GM19372 (cell line): ENCODE data around the gene TAOK3.
"Not testable (repeated sequence)": the region's sequence is repeated elsewhere in the genome, so short reads cannot be mapped to it uniquely, and the experiment has no call there.

Experiments used
- ATAC-seq: cut with Tn5 transposase; IDR thresholded peaks from one replicate; pipeline ENCODE4 v1.9.1; 2021; ENCODE audit warnings: mild to moderate bottlenecking, low read depth, moderate library complexity; ENCODE audit not compliant: unreplicated experiment

The TAOK3 gene

DNA sequence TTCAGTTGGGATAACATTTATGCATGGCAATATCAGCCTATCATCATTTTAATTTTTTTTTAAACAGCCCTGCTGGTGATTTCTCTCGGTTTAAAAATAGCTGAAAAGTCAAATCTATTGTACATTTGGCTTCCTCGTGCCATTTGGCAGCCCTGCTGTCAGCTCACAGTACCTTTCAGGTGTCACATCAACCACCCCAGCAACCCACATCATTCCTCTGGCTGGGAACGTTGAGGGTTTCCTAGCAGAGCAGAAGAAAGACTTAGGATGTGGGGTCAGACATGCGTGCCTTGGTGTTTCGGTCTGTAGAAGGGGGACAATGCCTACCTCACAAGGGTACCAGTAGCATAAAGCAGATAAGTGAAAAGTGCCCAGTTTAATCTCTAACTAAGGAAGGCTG is 221.0 kb downstream of the TAOK3 start:
- ATAC-seq: no peak

DNA sequence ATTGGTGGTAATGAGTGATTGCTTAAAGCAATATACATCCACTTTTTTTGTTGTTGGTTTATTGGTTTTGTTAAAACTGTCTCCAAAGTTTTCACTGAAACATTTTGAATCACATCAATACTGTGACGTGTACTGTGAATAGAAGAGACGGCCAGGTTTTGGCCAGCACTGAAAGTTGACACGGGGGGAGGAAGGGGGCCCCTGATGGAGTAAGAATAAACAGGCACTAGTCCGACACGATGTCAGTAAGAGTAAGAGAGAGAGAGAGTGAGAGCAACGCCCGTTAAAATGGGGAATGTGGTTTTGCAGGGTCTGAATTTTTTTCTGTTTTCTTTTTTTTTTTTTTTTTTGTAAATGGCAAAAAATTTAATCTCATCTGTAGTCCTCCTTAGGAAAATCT is 222.1 kb downstream of the TAOK3 start:
- no peak for ATAC-seq

DNA sequence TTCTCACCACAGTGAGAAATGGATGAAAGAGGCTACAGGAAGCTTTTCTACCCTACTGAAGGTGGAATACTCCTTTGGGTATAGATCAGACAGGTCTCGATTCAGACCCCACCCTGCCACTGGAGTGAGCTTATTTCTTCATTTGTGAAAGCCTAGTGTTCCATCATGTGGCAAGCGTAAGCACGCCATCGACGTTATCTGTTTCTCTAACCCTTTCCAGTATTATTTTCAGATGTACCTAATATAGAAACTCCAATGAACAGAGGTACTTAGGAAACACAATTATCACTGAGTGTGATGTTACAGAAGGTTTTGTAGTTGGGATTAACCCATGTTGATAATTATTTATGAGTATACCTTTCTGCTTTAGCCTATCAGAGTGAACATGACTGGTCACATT is 224.4 kb downstream of the TAOK3 start:
- ATAC-seq: no peak

GRCh38 chr12:118145798-118146156 is 226.9 kb downstream of the TAOK3 start:
- ATAC-seq: no peak

DNA sequence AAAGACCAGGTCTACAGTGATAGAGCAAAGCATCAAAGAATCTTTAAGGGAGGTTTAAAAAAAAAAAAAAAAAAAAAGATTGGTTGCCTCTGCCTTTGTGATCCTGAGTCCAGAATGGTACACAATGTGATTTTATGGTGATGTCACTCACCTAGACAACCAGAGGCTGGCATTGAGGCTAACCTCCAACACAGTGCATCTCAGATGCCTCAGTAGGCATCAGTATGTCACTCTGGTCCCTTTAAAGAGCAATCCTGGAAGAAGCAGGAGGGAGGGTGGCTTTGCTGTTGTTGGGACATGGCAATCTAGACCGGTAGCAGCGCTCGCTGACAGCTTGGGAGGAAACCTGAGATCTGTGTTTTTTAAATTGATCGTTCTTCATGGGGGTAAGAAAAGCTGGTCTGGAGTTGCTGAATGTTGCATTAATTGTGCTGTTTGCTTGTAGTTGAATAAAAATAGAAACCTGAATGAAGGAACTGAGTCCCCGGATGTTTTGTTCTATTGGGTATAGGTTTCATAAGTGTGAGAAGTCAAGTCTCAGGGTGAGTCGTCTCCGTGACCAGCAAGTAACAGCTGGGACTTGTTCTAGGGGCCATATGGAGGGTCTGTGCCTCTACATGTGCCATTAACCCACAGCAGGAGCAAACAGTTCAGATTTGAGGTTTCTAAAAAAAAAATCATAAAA is 227.5 kb downstream of the TAOK3 start:
- ATAC-seq: no peak

DNA sequence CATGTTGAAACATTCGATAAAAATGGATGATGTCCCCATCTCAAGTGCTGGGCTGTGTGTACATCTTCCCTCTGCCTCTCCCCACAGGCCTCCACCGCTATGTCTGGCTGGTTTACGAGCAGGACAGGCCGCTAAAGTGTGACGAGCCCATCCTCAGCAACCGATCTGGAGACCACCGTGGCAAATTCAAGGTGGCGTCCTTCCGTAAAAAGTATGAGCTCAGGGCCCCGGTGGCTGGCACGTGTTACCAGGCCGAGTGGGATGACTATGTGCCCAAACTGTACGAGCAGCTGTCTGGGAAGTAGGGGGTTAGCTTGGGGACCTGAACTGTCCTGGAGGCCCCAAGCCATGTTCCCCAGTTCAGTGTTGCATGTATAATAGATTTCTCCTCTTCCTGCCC is 228.2 kb downstream of the TAOK3 start:
- ATAC-seq: no peak

DNA sequence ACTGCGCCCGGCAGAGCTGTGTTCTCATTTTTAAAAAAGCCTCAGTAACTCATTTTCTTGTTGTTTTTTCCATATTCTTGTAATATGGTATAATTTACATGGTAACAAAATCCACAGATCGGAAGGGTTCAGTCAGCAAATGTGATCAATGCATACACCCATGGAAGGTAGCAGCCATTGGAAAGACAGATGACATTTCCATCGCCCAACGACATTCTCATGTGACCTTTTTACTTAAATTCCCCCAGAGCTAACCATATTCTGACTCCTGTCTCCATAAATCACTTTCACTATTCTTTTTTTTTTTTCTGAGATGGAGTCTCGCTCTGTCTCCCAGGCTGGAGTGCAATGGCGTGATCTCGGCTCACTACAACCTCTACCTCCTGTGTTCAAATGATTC is 231.9 kb downstream of the TAOK3 start:
- ATAC-seq: no peak

- no peak for ATAC-seq
Observed at GRCh38 chr12:118137148-118137678, 235.5 kb downstream of the TAOK3 start.

GRCh38 chr12:118136559-118137003 is 236.1 kb downstream of the TAOK3 start:
- peak; percentile 35 for ATAC-seq

GRCh38 chr12:118135788-118136558 is 236.7 kb downstream of the TAOK3 start, which contains the start of gene PEBP1:
PEBP1 (plus strand) TSS chr12:118136124; CDS start chr12:118136210, 86 bp downstream.
- peak; percentile 97 for ATAC-seq

- ATAC-seq: not testable (repeated sequence)
Observed at GRCh38 chr12:118129436-118129835, 243.3 kb downstream of the TAOK3 start.

DNA sequence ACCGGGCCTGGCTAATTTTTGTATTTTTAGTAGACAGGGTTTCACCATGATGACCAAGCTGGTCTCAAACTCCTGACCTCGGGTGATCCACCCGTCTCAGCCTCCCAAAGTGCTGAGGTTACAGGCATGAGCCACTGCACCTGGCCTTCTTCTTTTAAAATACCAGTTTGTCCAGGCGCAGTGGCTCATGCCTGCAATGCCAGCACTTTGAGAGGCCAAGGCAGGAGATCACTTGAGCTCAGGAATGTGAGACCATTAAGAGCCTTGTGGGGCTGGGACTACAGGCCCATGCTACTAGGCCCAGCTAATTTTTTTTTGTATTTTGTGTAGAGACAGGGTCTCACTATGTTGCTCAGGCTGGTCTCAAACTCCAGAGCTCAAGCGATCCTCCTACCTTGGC is 244.8 kb downstream of the TAOK3 start:
- ATAC-seq: no peak

DNA sequence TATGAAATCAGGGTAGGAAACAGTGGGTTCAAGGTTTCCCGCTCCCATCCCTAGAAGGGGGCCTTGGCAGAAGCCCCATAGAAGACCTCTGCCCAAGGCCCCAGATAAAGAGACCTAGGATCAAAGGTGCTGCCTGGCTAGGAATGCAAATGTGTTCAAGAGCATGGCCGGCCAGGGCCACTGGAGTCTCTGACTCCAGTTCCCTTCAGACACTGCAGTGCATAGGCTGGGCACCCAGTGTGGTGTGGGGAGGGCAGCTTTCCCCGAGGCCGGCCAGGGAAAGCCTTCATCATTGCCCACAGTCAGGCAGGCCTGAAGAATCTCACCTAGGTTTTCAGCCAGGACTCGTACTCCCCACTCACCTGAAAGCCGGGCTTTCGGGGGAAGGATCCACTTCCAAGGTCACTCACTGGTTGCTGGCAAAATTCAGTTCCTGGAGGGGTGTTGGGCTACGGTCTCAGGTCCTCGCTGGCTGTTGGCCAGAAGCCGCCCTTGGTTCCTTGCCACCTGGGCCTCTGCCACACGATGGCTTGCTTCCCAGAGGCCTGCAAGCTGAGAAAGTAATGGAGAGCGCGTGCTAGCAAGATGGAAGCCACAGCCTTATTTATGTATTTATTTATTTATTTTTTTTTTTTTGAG is 246.5 kb downstream of the TAOK3 start:
- no peak for ATAC-seq

DNA sequence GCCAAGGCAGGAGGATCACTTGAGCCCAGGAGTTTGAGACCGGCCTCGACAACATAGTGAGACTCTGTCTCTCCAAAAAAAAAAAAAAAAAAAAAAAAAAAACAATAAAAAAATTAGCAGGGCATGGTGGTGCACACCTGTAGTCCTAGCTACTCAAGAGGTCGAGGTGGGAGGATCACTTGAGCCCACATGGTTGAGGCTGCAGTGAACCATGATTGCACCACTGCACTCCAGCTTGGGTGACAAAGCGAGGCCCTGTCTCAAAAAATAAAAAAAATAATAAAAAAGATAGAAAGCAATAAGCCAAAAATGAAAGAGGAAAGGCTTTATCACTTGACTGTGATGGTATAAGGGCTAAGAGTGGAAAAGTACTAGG is 247.0 kb downstream of the TAOK3 start:
- no peak for ATAC-seq

DNA sequence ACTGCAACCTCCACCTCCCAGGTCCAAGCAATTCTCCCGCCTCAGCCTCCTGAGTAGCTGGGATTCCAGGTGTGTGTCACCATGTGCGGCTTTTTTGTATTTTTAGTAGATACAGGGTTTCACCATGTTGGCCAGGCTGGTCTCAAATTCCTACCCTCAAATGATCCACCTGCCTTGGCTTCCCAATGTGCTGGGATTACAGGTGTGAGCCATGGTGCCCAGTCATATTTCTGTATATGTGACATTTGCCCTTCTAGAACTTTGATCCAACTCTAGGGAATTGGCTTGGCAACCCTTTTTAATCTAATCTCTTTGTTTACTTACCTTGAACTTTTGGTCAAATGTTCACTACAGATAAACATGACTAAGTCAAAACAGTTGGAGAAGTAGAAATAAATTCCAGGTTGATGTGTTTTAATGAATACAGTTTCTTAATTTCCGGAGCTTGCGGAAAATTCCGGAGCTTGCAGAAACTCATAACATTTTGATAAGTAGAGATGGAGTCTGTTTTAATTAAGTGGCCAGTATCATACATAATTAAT is 248.3 kb downstream of the TAOK3 start:
- no peak for ATAC-seq

- no peak for ATAC-seq
Observed at GRCh38 chr12:118122264-118122663, 250.4 kb downstream of the TAOK3 start.

DNA sequence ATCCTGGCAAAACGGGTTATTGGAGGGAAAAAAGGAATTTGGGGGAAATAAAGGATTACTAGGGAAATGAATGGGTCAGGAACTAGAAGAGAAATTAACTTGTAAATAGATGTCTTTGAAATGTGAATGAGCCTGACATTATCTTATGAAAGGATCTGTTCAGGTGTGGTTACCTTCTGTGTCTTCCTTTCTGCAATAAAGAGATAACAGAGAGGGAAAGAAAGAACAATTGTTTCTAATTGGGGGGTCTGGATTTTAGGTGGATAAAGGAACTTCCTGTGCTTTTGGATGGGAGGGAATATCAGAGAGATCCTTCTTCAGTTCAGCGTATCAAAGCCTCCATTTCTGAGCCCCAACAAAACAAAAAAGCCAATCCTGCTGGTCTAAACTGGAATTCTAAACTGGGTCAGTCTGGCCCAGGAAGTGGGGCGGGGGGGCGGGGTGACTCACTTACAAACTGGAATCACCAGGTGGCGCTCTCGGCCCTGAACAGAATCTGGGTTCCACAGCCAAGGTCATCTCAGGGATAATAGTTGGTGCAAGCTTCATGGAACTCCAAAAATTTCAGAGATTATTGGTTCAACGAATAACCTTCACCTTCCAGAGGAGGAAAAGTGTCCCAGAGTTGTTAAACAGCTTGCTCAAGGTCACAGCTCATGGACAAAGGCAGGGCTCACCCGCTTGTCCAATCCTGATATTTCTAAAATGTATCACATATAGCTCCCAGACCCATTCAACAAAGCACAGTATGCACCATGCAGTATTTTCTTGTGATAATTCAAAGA is 251.9 kb downstream of the TAOK3 start:
- ATAC-seq: no peak

DNA sequence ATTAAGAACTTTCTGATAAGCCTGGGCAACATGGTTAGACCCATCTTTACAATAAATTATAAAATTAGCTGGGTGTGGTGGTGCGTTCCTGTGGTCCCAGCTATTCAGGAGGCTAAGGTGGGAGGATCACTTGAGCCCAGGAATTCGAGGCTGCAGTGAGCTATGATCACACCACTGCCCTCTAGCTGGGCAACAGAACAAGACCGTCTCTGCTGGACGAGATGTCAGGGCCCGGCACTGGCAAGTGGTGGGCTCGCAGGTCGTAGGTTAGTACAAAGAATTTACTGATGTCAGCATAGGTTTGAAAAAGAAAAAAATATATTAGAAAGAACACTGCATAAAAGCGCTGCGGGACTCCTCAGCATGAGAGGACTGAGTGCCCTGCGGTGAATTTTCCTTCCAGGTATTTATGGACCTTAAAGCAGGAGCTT is 253.2 kb downstream of the TAOK3 start:
- ATAC-seq: no peak

GRCh38 chr12:118109088-118109487 is 263.6 kb downstream of the TAOK3 start:
- no peak for ATAC-seq

DNA sequence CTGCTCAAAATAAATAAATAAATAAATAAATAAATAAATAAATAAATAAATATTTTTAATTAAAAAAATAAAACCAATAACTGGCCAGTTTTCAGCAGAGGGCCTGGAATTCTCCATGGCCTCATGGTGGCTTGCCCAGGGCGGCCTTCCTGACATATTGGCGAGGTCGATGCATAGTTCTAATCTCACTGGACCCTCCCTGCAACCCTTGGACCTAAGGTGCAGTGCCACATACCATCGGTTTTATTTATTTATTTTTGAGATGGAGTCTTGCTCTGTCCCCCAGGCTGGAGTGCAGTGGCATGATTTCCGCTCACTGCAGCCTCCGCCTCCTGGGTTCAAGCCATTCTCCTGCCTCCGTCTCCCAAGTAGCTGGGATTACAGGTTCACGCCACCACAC is 265.0 kb downstream of the TAOK3 start:
- ATAC-seq: no peak
